ENCODE measurements around the gene FNTB. TPM values are rescaled to one million over a fixed set of nuclear protein-coding genes. Genes with fewer than 3 reads are reported as not detected.

FNTB gene
- total and polyA plus RNA-seq, 3 donors from 2014 or later, result 43.2 to 68.1 (median 52.5) TPM

DNA sequence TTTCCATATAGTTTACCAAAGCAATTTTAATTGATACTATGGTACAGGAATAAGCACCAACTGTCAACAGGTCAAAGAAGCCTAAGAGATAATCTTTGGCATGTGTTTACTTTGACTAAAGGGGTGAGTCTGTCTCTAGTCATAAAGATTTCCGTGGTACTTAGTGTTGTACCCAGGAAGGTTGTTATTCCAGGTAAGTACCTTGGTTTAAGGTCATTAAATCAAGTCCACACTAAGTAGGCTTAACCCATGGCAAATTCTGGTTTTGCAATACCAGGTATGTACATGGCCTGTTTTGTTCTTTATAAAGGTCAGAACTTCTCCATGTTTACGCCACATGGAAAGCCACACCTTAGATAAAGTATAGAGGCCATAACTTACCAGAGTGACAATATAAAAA, 105.7 kb downstream of the FNTB start:
- H3K27me3 ChIP-seq, result no peaks in the 10 kb centered on the region
- peaks cover 22% of the 10 kb centered on the region for H3K4me1 ChIP-seq
- intact Hi-C loops (cut with DNase I; ENCODE audit: low total_unique reads), result loop anchor here (10.0 kb wide), 1 partner anchor 328 kb away; no protein-coding TSS in a partner anchor
- H3K9me3 ChIP-seq, result no peaks in the 10 kb centered on the region
- no peak overlapping the region for H3K4me3 ChIP-seq
- WGBS, 2 donors, result 89 to 97% methylated on average over 2 of the region's 2 CpGs
- no peak for DNase-seq
- H3K27ac ChIP-seq, result no peak overlapping the region
- no peak for TF ChIP-seq POLR2A (IDR thresholded peaks at IDR 0.05)
- TF ChIP-seq, protein P1, sequence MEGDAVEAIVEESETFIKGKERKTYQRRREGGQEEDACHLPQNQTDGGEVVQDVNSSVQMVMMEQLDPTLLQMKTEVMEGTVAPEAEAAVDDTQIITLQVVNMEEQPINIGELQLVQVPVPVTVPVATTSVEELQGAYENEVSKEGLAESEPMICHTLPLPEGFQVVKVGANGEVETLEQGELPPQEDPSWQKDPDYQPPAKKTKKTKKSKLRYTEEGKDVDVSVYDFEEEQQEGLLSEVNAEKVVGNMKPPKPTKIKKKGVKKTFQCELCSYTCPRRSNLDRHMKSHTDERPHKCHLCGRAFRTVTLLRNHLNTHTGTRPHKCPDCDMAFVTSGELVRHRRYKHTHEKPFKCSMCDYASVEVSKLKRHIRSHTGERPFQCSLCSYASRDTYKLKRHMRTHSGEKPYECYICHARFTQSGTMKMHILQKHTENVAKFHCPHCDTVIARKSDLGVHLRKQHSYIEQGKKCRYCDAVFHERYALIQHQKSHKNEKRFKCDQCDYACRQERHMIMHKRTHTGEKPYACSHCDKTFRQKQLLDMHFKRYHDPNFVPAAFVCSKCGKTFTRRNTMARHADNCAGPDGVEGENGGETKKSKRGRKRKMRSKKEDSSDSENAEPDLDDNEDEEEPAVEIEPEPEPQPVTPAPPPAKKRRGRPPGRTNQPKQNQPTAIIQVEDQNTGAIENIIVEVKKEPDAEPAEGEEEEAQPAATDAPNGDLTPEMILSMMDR (IDR thresholded peaks at IDR 0.05), result no peak
- H3K36me3 ChIP-seq (ENCODE audit: low read depth, missing control alignments), result no peaks in the 10 kb centered on the region

GRCh38 chr14:65095633-65096205, 109.0 kb downstream of the FNTB start:
- H3K9me3 ChIP-seq, result no peaks in the 10 kb centered on the region
- DNase-seq, result peak; percentile 58
- H3K27ac ChIP-seq, result peak overlapping the region in 1 of 2 donors; percentile 60
- no peak overlapping the region for H3K4me3 ChIP-seq
- intact Hi-C loops (cut with DNase I; ENCODE audit: low total_unique reads), result loop anchor here (10.0 kb wide), 1 partner anchor 331 kb away; no protein-coding TSS in a partner anchor
- 47 to 64% methylated on average over 3 of the region's 3 CpGs for WGBS, 2 donors
- H3K36me3 ChIP-seq (ENCODE audit: low read depth, missing control alignments), result no peaks in the 10 kb centered on the region
- peaks cover 26% of the 10 kb centered on the region for H3K4me1 ChIP-seq
- TF ChIP-seq POLR2A (IDR thresholded peaks at IDR 0.05), result no peak
- TF ChIP-seq, protein P1 (IDR thresholded peaks at IDR 0.05), result no peak
- no peaks in the 10 kb centered on the region for H3K27me3 ChIP-seq

DNA sequence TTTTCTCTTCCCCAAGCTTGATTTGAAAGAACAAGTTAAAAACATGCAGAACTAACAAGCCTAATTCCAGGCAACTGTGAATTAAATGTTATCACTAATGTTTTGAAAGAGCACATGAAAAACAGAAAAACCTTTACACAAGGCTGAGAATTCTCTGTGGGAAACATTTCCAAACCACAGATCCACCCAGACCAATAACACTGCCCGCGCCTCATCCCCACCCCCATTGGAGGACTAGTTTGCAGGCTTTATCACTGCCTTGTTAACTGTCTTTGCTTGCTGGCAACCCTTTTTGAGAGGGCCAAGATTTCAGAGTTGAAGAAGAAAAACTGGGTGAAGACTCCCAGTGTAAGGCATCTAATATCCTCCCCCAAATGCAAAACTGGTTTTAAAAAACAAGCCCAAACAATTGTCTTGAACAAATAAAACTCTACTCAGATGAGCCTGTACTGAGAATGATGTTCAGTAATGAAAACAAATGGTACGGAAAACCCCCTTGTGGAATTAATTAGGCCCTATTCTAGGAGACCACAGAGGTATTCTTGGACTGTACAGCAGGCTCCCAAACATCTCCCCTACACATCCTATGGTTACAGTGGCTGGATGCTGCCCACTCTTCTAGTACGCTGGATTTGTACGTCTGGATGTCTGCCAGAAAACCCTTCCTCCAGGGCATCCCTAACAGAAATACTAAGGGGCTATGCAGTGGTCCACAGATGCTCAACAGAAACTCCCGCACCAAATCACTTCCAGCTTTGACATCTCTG, 109.8 kb downstream of the FNTB start:
- no peaks in the 10 kb centered on the region for H3K27me3 ChIP-seq
- intact Hi-C loops (cut with DNase I; ENCODE audit: low total_unique reads), result loop anchor here (10.0 kb wide), 1 partner anchor 332 kb away; no protein-coding TSS in a partner anchor
- no peak for DNase-seq
- no peaks in the 10 kb centered on the region for H3K9me3 ChIP-seq
- peak overlapping the region in 1 of 2 donors; percentile 60 for H3K27ac ChIP-seq
- H3K4me1 ChIP-seq, result peaks cover 32% of the 10 kb centered on the region
- H3K4me3 ChIP-seq, result no peak overlapping the region
- WGBS, 2 donors, result 56 to 66% methylated on average over 6 of the region's 6 CpGs
- TF ChIP-seq POLR2A (IDR thresholded peaks at IDR 0.05), result no peak
- TF ChIP-seq, protein P1 (IDR thresholded peaks at IDR 0.05), result no peak
- no peaks in the 10 kb centered on the region for H3K36me3 ChIP-seq (ENCODE audit: low read depth, missing control alignments)

GRCh38 chr14:65098586-65098985, 111.9 kb downstream of the FNTB start:
- DNase-seq, result no peak
- Histone ChIP-seq H3K36me3 (ENCODE audit: low read depth, missing control alignments) (no peaks in the 10 kb centered on the region), H3K27me3 (no peaks in the 10 kb centered on the region), H3K4me1 (peaks cover 32% of the 10 kb centered on the region), H3K27ac (peak overlapping the region; percentile 6 to 57), H3K4me3 (no peak overlapping the region), H3K9me3 (no peaks in the 10 kb centered on the region)
- 40 to 53% methylated on average over 2 of the region's 2 CpGs for WGBS, 2 donors
- intact Hi-C loops (cut with DNase I; ENCODE audit: low total_unique reads), result loop anchor here (10.0 kb wide), 1 partner anchor 334 kb away; no protein-coding TSS in a partner anchor
- TF ChIP-seq, protein P1 (IDR thresholded peaks at IDR 0.05), result no peak
- TF ChIP-seq POLR2A (IDR thresholded peaks at IDR 0.05), result no peak
